Ascending aorta (tissue), 2 donors: ENCODE data around the gene CNN2. TPM values are rescaled to one million over a fixed set of nuclear protein-coding genes. Genes with fewer than 3 reads are reported as not detected.

ENCODE experiments used
- DNase-seq, 2 donors: peaks; one replicate each; pipeline ENCODE4 v3.0.0-alpha.2; 2019; ENCODE audit warnings: low spot score in 2 of 2
- H3K27ac ChIP-seq, 2 donors: fragments of 200-600 bp; sonication (generic); one replicate each; pipeline ENCODE4 v1.5.1; 2016 to 2017; ENCODE audit warnings: mild to moderate bottlenecking in 1 of 2
- H3K27me3 ChIP-seq: fragments of 200-600 bp; sonication (generic); one replicate; pipeline ENCODE4 v1.5.1; 2017
- H3K36me3 ChIP-seq, 2 donors: fragments of 200-600 bp; sonication (generic); one replicate each; pipeline ENCODE4 v1.5.1; 2016
- H3K4me1 ChIP-seq, 2 donors: fragments of 200-600 bp; sonication (generic); one replicate each; pipeline ENCODE4 v1.5.1; 2016 to 2017; ENCODE audit warnings: mild to moderate bottlenecking in 1 of 2
- H3K4me3 ChIP-seq, 2 donors: fragments of 200-600 bp; sonication (generic); one replicate each; pipeline ENCODE4 v1.5.1; 2016 to 2017; ENCODE audit warnings: mild to moderate bottlenecking in 1 of 2
- H3K9me3 ChIP-seq, 2 donors: fragments of 200-600 bp; sonication (generic); one replicate each; pipeline ENCODE4 v1.5.1; 2016
- intact Hi-C: fragments of 100-400 bp; cut with DNase I; formaldehyde crosslinking; loops from one replicate; pipeline ENCODE4 v1.15.1; 2023
- total RNA-seq: library from RNA; depleted of rRNA; stranded (reverse); fragments of >200 nt; gene quantifications from one replicate; pipeline ENCODE4 v1.1.0, GENCODE V29; 2016
- TF ChIP-seq, protein P1 (sequence below), 3 experiments: fragments of 200-600 bp in 2 of 3; fragments of 450-650 bp in 1 of 3; sonication (generic) in 2 of 3; IDR thresholded peaks; one replicate each; pipeline ENCODE4 v1.5.1; 2016 to 2019; ENCODE audit warnings: antibody characterized with exemption in 3 of 3, mild to moderate bottlenecking in 1 of 3, moderate library complexity in 1 of 3

The CNN2 gene
- total RNA-seq, 1 donor from 2014 or later, result 79.1 TPM

- no peaks in the 10 kb centered on the region for H3K27me3 ChIP-seq
- peaks cover 47 to 48% of the 10 kb centered on the region in 2 donors for H3K36me3 ChIP-seq
- H3K4me3 ChIP-seq, result no peak overlapping the region
- DNase-seq, result no peak
- intact Hi-C loops, result no loop called here
- no peak overlapping the region for H3K27ac ChIP-seq
- no peaks in the 10 kb centered on the region for H3K9me3 ChIP-seq
- H3K4me1 ChIP-seq, result peaks cover 30 to 39% of the 10 kb centered on the region in 2 donors
- TF ChIP-seq, protein P1, sequence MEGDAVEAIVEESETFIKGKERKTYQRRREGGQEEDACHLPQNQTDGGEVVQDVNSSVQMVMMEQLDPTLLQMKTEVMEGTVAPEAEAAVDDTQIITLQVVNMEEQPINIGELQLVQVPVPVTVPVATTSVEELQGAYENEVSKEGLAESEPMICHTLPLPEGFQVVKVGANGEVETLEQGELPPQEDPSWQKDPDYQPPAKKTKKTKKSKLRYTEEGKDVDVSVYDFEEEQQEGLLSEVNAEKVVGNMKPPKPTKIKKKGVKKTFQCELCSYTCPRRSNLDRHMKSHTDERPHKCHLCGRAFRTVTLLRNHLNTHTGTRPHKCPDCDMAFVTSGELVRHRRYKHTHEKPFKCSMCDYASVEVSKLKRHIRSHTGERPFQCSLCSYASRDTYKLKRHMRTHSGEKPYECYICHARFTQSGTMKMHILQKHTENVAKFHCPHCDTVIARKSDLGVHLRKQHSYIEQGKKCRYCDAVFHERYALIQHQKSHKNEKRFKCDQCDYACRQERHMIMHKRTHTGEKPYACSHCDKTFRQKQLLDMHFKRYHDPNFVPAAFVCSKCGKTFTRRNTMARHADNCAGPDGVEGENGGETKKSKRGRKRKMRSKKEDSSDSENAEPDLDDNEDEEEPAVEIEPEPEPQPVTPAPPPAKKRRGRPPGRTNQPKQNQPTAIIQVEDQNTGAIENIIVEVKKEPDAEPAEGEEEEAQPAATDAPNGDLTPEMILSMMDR (IDR thresholded peaks at IDR 0.05), result no peak
Observed at GRCh38 chr19:1015061-1015781, 11.2 kb upstream of the CNN2 start.

- Histone ChIP-seq H3K4me1 (peaks cover 30 to 39% of the 10 kb centered on the region in 2 donors), H3K27me3 (no peaks in the 10 kb centered on the region), H3K27ac (no peak overlapping the region), H3K9me3 (no peaks in the 10 kb centered on the region), H3K36me3 (peaks cover 39 to 40% of the 10 kb centered on the region in 2 donors), H3K4me3 (peak overlapping the region in 1 of 2 donors; percentile 10)
- intact Hi-C loops, result no loop called here
- TF ChIP-seq, protein P1 (IDR thresholded peaks at IDR 0.05), result no peak
- no peak for DNase-seq
Observed at GRCh38 chr19:1015782-1016646, 10.4 kb upstream of the CNN2 start.

DNA sequence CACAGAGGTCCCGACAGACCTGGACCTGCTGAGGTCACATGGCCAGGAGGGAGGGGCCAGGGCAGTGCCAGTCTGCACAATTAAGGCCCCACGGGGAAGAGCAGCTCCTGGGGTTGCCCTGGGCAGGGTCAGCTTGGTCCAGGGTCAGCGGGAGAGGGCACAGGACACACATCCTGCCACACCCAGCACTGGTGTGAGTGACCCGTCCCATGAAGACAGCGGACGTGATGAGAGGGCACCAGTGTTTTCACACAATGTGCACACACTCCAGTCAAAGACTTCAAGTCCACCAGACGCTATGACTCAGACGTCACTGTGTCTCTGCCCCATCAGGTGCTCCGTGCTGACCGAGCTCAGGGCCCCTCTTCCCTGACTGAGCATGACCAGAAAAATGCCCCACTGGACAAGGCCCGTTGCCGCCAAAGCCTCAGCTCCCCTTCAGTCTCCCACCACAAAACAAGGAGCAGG is 9.7 kb upstream of the CNN2 start:
- H3K27ac ChIP-seq, result no peak overlapping the region
- intact Hi-C loops, result no loop called here
- peak overlapping the region in 1 of 2 donors; percentile 10 for H3K4me3 ChIP-seq
- TF ChIP-seq, protein P1 (IDR thresholded peaks at IDR 0.05), result no peak
- no peak for DNase-seq
- H3K4me1 ChIP-seq, result peaks cover 30 to 39% of the 10 kb centered on the region in 2 donors
- H3K27me3 ChIP-seq, result no peaks in the 10 kb centered on the region
- no peaks in the 10 kb centered on the region for H3K9me3 ChIP-seq
- H3K36me3 ChIP-seq, result peaks cover 32 to 33% of the 10 kb centered on the region in 2 donors

DNA sequence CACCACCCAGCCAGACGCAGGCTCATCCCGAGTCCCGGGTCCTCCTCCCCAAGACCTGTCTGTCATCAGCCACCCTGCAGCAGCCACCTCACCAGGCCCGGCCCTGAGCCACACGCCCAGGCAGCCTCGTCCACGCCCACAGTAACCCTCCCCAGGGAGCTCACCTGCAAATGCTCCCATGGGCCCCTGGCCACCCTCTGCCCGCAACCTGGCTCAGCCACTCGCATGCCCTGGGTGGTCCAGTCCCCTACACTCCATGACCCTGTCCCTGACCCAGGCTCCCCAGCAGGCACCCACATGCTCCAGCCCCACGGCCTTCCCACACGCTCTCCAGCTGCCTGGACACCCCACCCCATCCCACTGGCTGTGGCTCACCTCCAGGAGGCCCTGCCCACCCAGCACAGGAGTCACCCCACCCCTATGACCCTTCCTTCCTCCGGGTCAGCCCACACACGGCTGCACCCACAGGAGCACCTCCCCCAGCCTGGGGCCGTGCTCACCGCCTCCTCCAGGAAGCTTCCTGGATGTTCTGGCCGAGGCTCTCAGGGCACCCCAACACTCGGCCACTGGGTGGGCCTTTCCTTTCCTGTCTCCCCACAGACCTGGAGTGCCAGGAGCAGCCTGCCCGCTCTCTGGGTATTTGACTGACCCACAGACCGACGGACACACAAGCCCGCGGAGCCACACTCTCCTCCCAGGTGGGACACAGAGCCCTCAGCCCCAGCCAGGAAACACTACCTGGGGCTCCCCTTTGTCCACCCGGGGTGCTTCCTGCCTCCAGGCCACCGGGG is 9.1 kb upstream of the CNN2 start:
- intact Hi-C loops, result no loop called here
- H3K4me3 ChIP-seq, result peak overlapping the region in 1 of 2 donors; percentile 7
- H3K27ac ChIP-seq, result no peak overlapping the region
- no peaks in the 10 kb centered on the region for H3K9me3 ChIP-seq
- H3K4me1 ChIP-seq, result peaks cover 35 to 45% of the 10 kb centered on the region in 2 donors
- peaks cover 26 to 27% of the 10 kb centered on the region in 2 donors for H3K36me3 ChIP-seq
- TF ChIP-seq, protein P1 (IDR thresholded peaks at IDR 0.05), result no peak
- DNase-seq, result no peak
- H3K27me3 ChIP-seq, result no peaks in the 10 kb centered on the region

- TF ChIP-seq, protein P1 (IDR thresholded peaks at IDR 0.05), result no peak
- H3K27ac ChIP-seq, result no peak overlapping the region
- peaks cover 35 to 49% of the 10 kb centered on the region in 2 donors for H3K4me1 ChIP-seq
- no peaks in the 10 kb centered on the region for H3K27me3 ChIP-seq
- peak overlapping the region in 1 of 2 donors; percentile 7 for H3K4me3 ChIP-seq
- H3K36me3 ChIP-seq, result peaks cover 20 to 21% of the 10 kb centered on the region in 2 donors
- no peak for DNase-seq
- no peaks in the 10 kb centered on the region for H3K9me3 ChIP-seq
- intact Hi-C loops, result no loop called here
Observed at GRCh38 chr19:1017906-1018305, 8.5 kb upstream of the CNN2 start.
